NCI-H2029 (cell line): ENCODE measurements around the gene PDE9A.

Source experiments
- DNase-seq: peaks from one replicate; lab custom pipeline; 2025; lab: John Stamatoyannopoulos, UW

The PDE9A gene

GRCh38 chr21:42741066-42741465 is 87.6 kb downstream of the PDE9A start:
- no peak for DNase-seq

GRCh38 chr21:42744520-42745445 is 91.4 kb downstream of the PDE9A start:
- DNase-seq, result no peak

- no peak for DNase-seq
These were observed 92.3 kb downstream of the PDE9A start for GRCh38 chr21:42745511-42746239.

GRCh38 chr21:42746240-42746592 is 92.8 kb downstream of the PDE9A start:
- DNase-seq, result no peak

GRCh38 chr21:42746593-42747275 is 93.3 kb downstream of the PDE9A start:
- DNase-seq, result no peak

GRCh38 chr21:42747276-42747701 is 93.9 kb downstream of the PDE9A start:
- no peak for DNase-seq

GRCh38 chr21:42747746-42748351 is 94.4 kb downstream of the PDE9A start:
- no peak for DNase-seq

- DNase-seq, result no peak
These were observed 95.3 kb downstream of the PDE9A start for GRCh38 chr21:42748620-42749176.

GRCh38 chr21:42750737-42751530 is 97.5 kb downstream of the PDE9A start:
- DNase-seq, result no peak

GRCh38 chr21:42751866-42752265 is 98.4 kb downstream of the PDE9A start:
- DNase-seq, result no peak

GRCh38 chr21:42753804-42754203 is 100.4 kb downstream of the PDE9A start:
- no peak for DNase-seq

GRCh38 chr21:42754270-42754933 is 101.0 kb downstream of the PDE9A start:
- DNase-seq, result no peak

GRCh38 chr21:42755031-42755665 is 101.7 kb downstream of the PDE9A start:
- DNase-seq, result no peak

GRCh38 chr21:42755766-42756579 is 102.6 kb downstream of the PDE9A start:
- DNase-seq, result no peak

GRCh38 chr21:42756580-42757250 is 103.3 kb downstream of the PDE9A start:
- no peak for DNase-seq

- no peak for DNase-seq
These were observed 104.0 kb downstream of the PDE9A start for GRCh38 chr21:42757422-42757821.

- DNase-seq, result no peak
These were observed 104.6 kb downstream of the PDE9A start for GRCh38 chr21:42757826-42758655.
